KMS-11 (cell line): ENCODE results near the gene DNAJC15.

Source experiments
- H2AFZ ChIP-seq: fragments of 200-600 bp; sonication (generic); 2 replicates; pipeline ENCODE4 v1.6.1; 2016; ENCODE audit warnings: antibody characterized with exemption, mixed run types, low read depth
- H3K27ac ChIP-seq: fragments of 200-600 bp; sonication (generic); 2 replicates; pipeline ENCODE4 v1.6.1; 2016; ENCODE audit warnings: mild to moderate bottlenecking, mixed run types
- H3K27me3 ChIP-seq: fragments of 200-600 bp; sonication (generic); 2 replicates; pipeline ENCODE4 v1.6.1; 2017; ENCODE audit warnings: mild to moderate bottlenecking, low read depth, mixed run types, moderate library complexity; ENCODE audit not compliant: insufficient read depth
- H3K36me3 ChIP-seq: fragments of 200-600 bp; sonication (generic); 2 replicates; pipeline ENCODE4 v1.6.1; 2017; ENCODE audit warnings: mild to moderate bottlenecking, mixed run types; ENCODE audit not compliant: insufficient read depth
- H3K4me1 ChIP-seq: fragments of 200-600 bp; sonication (generic); 2 replicates; pipeline ENCODE4 v1.6.1; 2016; ENCODE audit warnings: mild to moderate bottlenecking, low read depth, mixed run types; ENCODE audit not compliant: poor library complexity, severe bottlenecking
- H3K4me2 ChIP-seq: fragments of 200-600 bp; sonication (generic); 2 replicates; pipeline ENCODE4 v1.7.0; 2016; ENCODE audit warnings: mild to moderate bottlenecking, mixed run types
- H3K4me3 ChIP-seq: fragments of 200-600 bp; sonication (generic); IDR thresholded peaks from 2 replicates; pipeline ENCODE4 v1.6.1; 2017; ENCODE audit warnings: low read depth, low read length, mixed read lengths; ENCODE audit not compliant: insufficient read depth
- H3K79me2 ChIP-seq: fragments of 200-600 bp; sonication (generic); 2 replicates; pipeline ENCODE4 v1.6.1; 2016; ENCODE audit warnings: low read depth, mixed run types; ENCODE audit not compliant: insufficient read depth
- H3K9ac ChIP-seq: fragments of 200-600 bp; sonication (generic); 2 replicates; pipeline ENCODE4 v1.6.1; 2016; ENCODE audit warnings: mild to moderate bottlenecking, mixed run types
- H4K20me1 ChIP-seq: fragments of 200-600 bp; sonication (generic); 2 replicates; pipeline ENCODE4 v1.6.1; 2016; ENCODE audit warnings: mild to moderate bottlenecking, mixed run types; ENCODE audit not compliant: insufficient read depth
- CTCF ChIP-seq: fragments of 200-600 bp; sonication (generic); conservative IDR thresholded peaks from 2 replicates; pipeline ENCODE4 v1.6.1; 2017; ENCODE audit warnings: low read depth, mild to moderate bottlenecking, antibody characterized with exemption, low read length, moderate library complexity, mixed read lengths

Gene DNAJC15

GRCh38 chr13:43021926-43022670 is 1.3 kb upstream of the DNAJC15 start:
- Histone ChIP-seq H3K27ac (no peak overlapping the region), H3K4me1 (no peaks in the 10 kb centered on the region), H3K4me3 (no peak overlapping the region), H3K4me2 (no peak overlapping the region), H3K79me2 (no peaks in the 10 kb centered on the region), H3K27me3 (no peaks in the 10 kb centered on the region), H4K20me1 (no peaks in the 10 kb centered on the region), H3K9ac (no peak overlapping the region), H2AFZ (no peak overlapping the region), H3K36me3 (no peaks in the 10 kb centered on the region)
- no peak for TF ChIP-seq CTCF

- Histone ChIP-seq H2AFZ (peak overlapping the region; percentile 57), H3K36me3 (no peaks in the 10 kb centered on the region), H3K79me2 (no peaks in the 10 kb centered on the region), H3K27ac (no peak overlapping the region), H3K4me2 (0 out of 2 replicates have a peak overlapping the region, but pooled peaks have one; percentile 17), H3K4me3 (no peak overlapping the region), H3K9ac (no peak overlapping the region), H4K20me1 (no peaks in the 10 kb centered on the region), H3K4me1 (no peaks in the 10 kb centered on the region), H3K27me3 (no peaks in the 10 kb centered on the region)
- no peak for TF ChIP-seq CTCF
These were observed 475 bp upstream of the DNAJC15 start for GRCh38 chr13:43022934-43023288.

GRCh38 chr13:43026262-43026661 is 2.9 kb downstream of the DNAJC15 start:
- no peak overlapping the region for H3K9ac ChIP-seq
- H3K4me1 ChIP-seq: no peaks in the 10 kb centered on the region
- no peaks in the 10 kb centered on the region for H3K79me2 ChIP-seq
- H2AFZ ChIP-seq: no peak overlapping the region
- H3K4me3 ChIP-seq: no peak overlapping the region
- no peak for TF ChIP-seq CTCF
- no peaks in the 10 kb centered on the region for H3K27me3 ChIP-seq
- no peaks in the 10 kb centered on the region for H3K36me3 ChIP-seq
- H3K27ac ChIP-seq: no peak overlapping the region
- no peak overlapping the region for H3K4me2 ChIP-seq
- H4K20me1 ChIP-seq: no peaks in the 10 kb centered on the region

- H3K36me3 ChIP-seq: no peaks in the 10 kb centered on the region
- no peak overlapping the region for H3K27ac ChIP-seq
- no peaks in the 10 kb centered on the region for H3K4me1 ChIP-seq
- no peak overlapping the region for H3K4me3 ChIP-seq
- H3K27me3 ChIP-seq: no peaks in the 10 kb centered on the region
- H3K9ac ChIP-seq: no peak overlapping the region
- no peak overlapping the region for H2AFZ ChIP-seq
- no peaks in the 10 kb centered on the region for H4K20me1 ChIP-seq
- H3K79me2 ChIP-seq: no peaks in the 10 kb centered on the region; the same call in 1 of the 2 replicates
- H3K4me2 ChIP-seq: no peak overlapping the region
- TF ChIP-seq CTCF: no peak
These were observed 7.2 kb downstream of the DNAJC15 start for GRCh38 chr13:43030548-43030947.
